22Rv1 (cell line): ENCODE measurements around the gene SLC6A20.

ENCODE experiments used
- CTCF ChIP-seq: fragments of 450-650 bp; IDR thresholded peaks from 2 replicates; pipeline ENCODE4 v1.5.1; 2017; ENCODE audit warnings: mild to moderate bottlenecking
- ZFX ChIP-seq: fragments of 450-650 bp; IDR thresholded peaks from 2 replicates; pipeline ENCODE4 v1.6.1; 2017; ENCODE audit warnings: antibody characterized with exemption, borderline replicate concordance

- TF ChIP-seq CTCF = no peak
- TF ChIP-seq ZFX = no peak
Observed at GRCh38 chr3:45792036-45792435, 4.3 kb downstream of the SLC6A20 start.
